Measurements from ENCODE around the gene CDC123. TPM values are rescaled to one million over a fixed set of nuclear protein-coding genes. Genes with fewer than 3 reads are reported as not detected.
"Not testable (repeated sequence)": the region's sequence is repeated elsewhere in the genome, so short reads cannot be mapped to it uniquely, and the experiment has no call there.

CDC123 gene
- total and polyA plus RNA-seq, 3 experiments from 2014 or later: 97.5 to 162 (median 161) TPM

GRCh38 chr10:12218991-12219390 lies 23.0 kb downstream of the CDC123 start:
- POLR2A ChIA-PET: no interaction called here

GRCh38 chr10:12221323-12222298 lies 25.6 kb downstream of the CDC123 start:
- no peak overlapping the region for H3K27ac ChIP-seq (ENCODE audit: low read depth, low read length)
- H3K9me3 ChIP-seq (ENCODE audit: low read length): no peaks in the 10 kb centered on the region
- H3K27me3 Mint-ChIP-seq: no peaks in the 10 kb centered on the region
- ChIA-PET POLR2A (no interaction called here), CTCF (interaction anchor here (0.6 to 1.0 kb wide), 2 partner anchors 435 to 890 kb away, joined by 3 read pairs; no protein-coding TSS in a partner anchor)
- H3K4me1 ChIP-seq (ENCODE audit: insufficient read depth, low read length): no peaks in the 10 kb centered on the region
- H3K4me3 ChIP-seq (ENCODE audit: low read length): no peak overlapping the region
- DNase-seq: no peak
- H3K36me3 Mint-ChIP-seq: peaks cover 3 to 67% (median 26%) of the 10 kb centered on the region in 3 donors
- no peak overlapping the region for H3K27ac Mint-ChIP-seq
- H3K36me3 ChIP-seq (ENCODE audit: insufficient read depth, low read length): peaks cover 14% of the 10 kb centered on the region
- H3K9me3 Mint-ChIP-seq: no peaks in the 10 kb centered on the region
- H3K4me1 Mint-ChIP-seq: peaks cover 3 to 9% (median 4%) of the 10 kb centered on the region in 3 donors
- no peak overlapping the region for H3K4me3 Mint-ChIP-seq
- no peaks in the 10 kb centered on the region for H3K27me3 ChIP-seq (ENCODE audit: insufficient read depth, low read length, poor library complexity, severe bottlenecking)

More at GRCh38 chr10:12218991-12219390, 23.0 kb downstream of the CDC123 start:
- CTCF ChIA-PET: interaction anchor here (1.7 kb wide), 1 partner anchor 24 kb away, joined by 6 read pairs; the partner anchor contains the start of genes CDC123 and NUDT5
- Histone ChIP-seq H3K27me3 (ENCODE audit: insufficient read depth, low read length, poor library complexity, severe bottlenecking) (no peaks in the 10 kb centered on the region), H3K4me3 (ENCODE audit: low read length) (no peak overlapping the region), H3K4me1 (ENCODE audit: insufficient read depth, low read length) (no peaks in the 10 kb centered on the region), H3K9me3 (ENCODE audit: low read length) (no peaks in the 10 kb centered on the region), H3K36me3 (ENCODE audit: insufficient read depth, low read length) (peaks cover 15% of the 10 kb centered on the region), H3K27ac (ENCODE audit: low read depth, low read length) (no peak overlapping the region)
- Mint-ChIP-seq H3K4me1 (peaks cover 15 to 26% (median 24%) of the 10 kb centered on the region in 3 donors), H3K36me3 (peaks cover 3 to 68% (median 25%) of the 10 kb centered on the region in 3 donors), H3K9me3 (no peaks in the 10 kb centered on the region), H3K27me3 (no peaks in the 10 kb centered on the region), H3K27ac (peak overlapping the region in 1 of 8 donors; percentile 8), H3K4me3 (no peak overlapping the region)
- no peak for DNase-seq

GRCh38 chr10:12225444-12225843 lies 29.5 kb downstream of the CDC123 start:
- no peak overlapping the region for H3K27ac Mint-ChIP-seq

GRCh38 chr10:12226438-12226837 lies 30.4 kb downstream of the CDC123 start:
- H3K4me3 ChIP-seq (ENCODE audit: low read length); H3K36me3 ChIP-seq (ENCODE audit: insufficient read depth, low read length); H3K27ac Mint-ChIP-seq; H3K27me3 ChIP-seq (ENCODE audit: insufficient read depth, low read length, poor library complexity, severe bottlenecking); H3K27ac ChIP-seq (ENCODE audit: low read depth, low read length); POLR2A ChIA-PET; H3K4me1 ChIP-seq (ENCODE audit: insufficient read depth, low read length); H3K4me1 Mint-ChIP-seq; DNase-seq; H3K27me3 Mint-ChIP-seq; H3K4me3 Mint-ChIP-seq; H3K9me3 Mint-ChIP-seq; H3K9me3 ChIP-seq (ENCODE audit: low read length): not testable (repeated sequence)
- CTCF ChIA-PET: interaction anchor here (1.6 kb wide), 1 partner anchor 12 kb away, joined by 3 read pairs; no protein-coding TSS in a partner anchor
- H3K36me3 Mint-ChIP-seq: peaks cover 0 to 59% (median 19%) of the 10 kb centered on the region in 3 donors

More at GRCh38 chr10:12225444-12225843, 29.5 kb downstream of the CDC123 start:
- no peak for DNase-seq
- Histone ChIP-seq H3K4me3 (ENCODE audit: low read length) (no peak overlapping the region), H3K27me3 (ENCODE audit: insufficient read depth, low read length, poor library complexity, severe bottlenecking) (no peaks in the 10 kb centered on the region), H3K27ac (ENCODE audit: low read depth, low read length) (no peak overlapping the region), H3K36me3 (ENCODE audit: insufficient read depth, low read length) (no peaks in the 10 kb centered on the region), H3K9me3 (ENCODE audit: low read length) (no peaks in the 10 kb centered on the region), H3K4me1 (ENCODE audit: insufficient read depth, low read length) (no peaks in the 10 kb centered on the region)
- Mint-ChIP-seq H3K4me3 (no peak overlapping the region), H3K9me3 (no peaks in the 10 kb centered on the region), H3K36me3 (peaks cover 0 to 60% (median 17%) of the 10 kb centered on the region in 3 donors), H3K4me1 (peaks cover 0 to 3% (median 2%) of the 10 kb centered on the region in 3 donors), H3K27me3 (no peaks in the 10 kb centered on the region)
- ChIA-PET CTCF (interaction anchor here (1.6 kb wide), 1 partner anchor 11 kb away, joined by 3 read pairs; no protein-coding TSS in a partner anchor), POLR2A (no interaction called here)

GRCh38 chr10:12228851-12229250 lies 32.9 kb downstream of the CDC123 start:
- H3K4me1 Mint-ChIP-seq: peaks cover 0 to 3% (median 2%) of the 10 kb centered on the region in 3 donors
- H3K36me3 Mint-ChIP-seq: peaks cover 0 to 61% (median 20%) of the 10 kb centered on the region in 3 donors
- H3K9me3 ChIP-seq (ENCODE audit: low read length): no peaks in the 10 kb centered on the region
- H3K27ac ChIP-seq (ENCODE audit: low read depth, low read length): no peak overlapping the region
- no peaks in the 10 kb centered on the region for H3K27me3 Mint-ChIP-seq
- H3K36me3 ChIP-seq (ENCODE audit: insufficient read depth, low read length): peaks cover 7% of the 10 kb centered on the region
- ChIA-PET CTCF (interaction anchor here (0.9 kb wide), 1 partner anchor 12 kb away, joined by 3 read pairs; no protein-coding TSS in a partner anchor), POLR2A (no interaction called here)
- no peak overlapping the region for H3K4me3 Mint-ChIP-seq
- no peak overlapping the region for H3K4me3 ChIP-seq (ENCODE audit: low read length)
- peak overlapping the region in 1 of 8 donors; percentile 1 for H3K27ac Mint-ChIP-seq
- no peak for DNase-seq
- H3K4me1 ChIP-seq (ENCODE audit: insufficient read depth, low read length): no peaks in the 10 kb centered on the region
- no peaks in the 10 kb centered on the region for H3K27me3 ChIP-seq (ENCODE audit: insufficient read depth, low read length, poor library complexity, severe bottlenecking)
- no peaks in the 10 kb centered on the region for H3K9me3 Mint-ChIP-seq

- H3K36me3 Mint-ChIP-seq: peaks cover 0 to 73% (median 29%) of the 10 kb centered on the region in 3 donors
- CTCF ChIA-PET: not testable (repeated sequence)
Measured at GRCh38 chr10:12234687-12235086, 38.7 kb downstream of the CDC123 start.

GRCh38 chr10:12235116-12235694 lies 39.2 kb downstream of the CDC123 start:
- no peaks in the 10 kb centered on the region for H3K9me3 Mint-ChIP-seq
- peak overlapping the region in 1 of 8 donors; percentile 3 for H3K27ac Mint-ChIP-seq
- no peak overlapping the region for H3K4me3 ChIP-seq (ENCODE audit: low read length)
- no peak overlapping the region for H3K4me3 Mint-ChIP-seq
- no peaks in the 10 kb centered on the region for H3K9me3 ChIP-seq (ENCODE audit: low read length)
- ChIA-PET POLR2A (no interaction called here), CTCF (no interaction called here)
- peaks cover 2 to 72% (median 28%) of the 10 kb centered on the region in 3 donors for H3K36me3 Mint-ChIP-seq
- H3K27me3 Mint-ChIP-seq: no peaks in the 10 kb centered on the region
- H3K36me3 ChIP-seq (ENCODE audit: insufficient read depth, low read length): peaks cover 34% of the 10 kb centered on the region
- no peaks in the 10 kb centered on the region for H3K27me3 ChIP-seq (ENCODE audit: insufficient read depth, low read length, poor library complexity, severe bottlenecking)
- DNase-seq: no peak
- no peaks in the 10 kb centered on the region for H3K4me1 ChIP-seq (ENCODE audit: insufficient read depth, low read length)
- no peak overlapping the region for H3K27ac ChIP-seq (ENCODE audit: low read depth, low read length)
- peaks cover 0 to 2% (median 0%) of the 10 kb centered on the region in 3 donors for H3K4me1 Mint-ChIP-seq

More at GRCh38 chr10:12234687-12235086, 38.7 kb downstream of the CDC123 start:
- H3K4me1 ChIP-seq (ENCODE audit: insufficient read depth, low read length); POLR2A ChIA-PET; H3K27ac ChIP-seq (ENCODE audit: low read depth, low read length); H3K4me1 Mint-ChIP-seq; H3K4me3 ChIP-seq (ENCODE audit: low read length); H3K4me3 Mint-ChIP-seq; DNase-seq; H3K9me3 Mint-ChIP-seq; H3K27me3 Mint-ChIP-seq; H3K9me3 ChIP-seq (ENCODE audit: low read length); H3K27me3 ChIP-seq (ENCODE audit: insufficient read depth, low read length, poor library complexity, severe bottlenecking): not testable (repeated sequence)
- peaks cover 34% of the 10 kb centered on the region for H3K36me3 ChIP-seq (ENCODE audit: insufficient read depth, low read length)
- H3K27ac Mint-ChIP-seq: peak overlapping the region in 1 of 8 donors; percentile 3

GRCh38 chr10:12235796-12236195 lies 39.8 kb downstream of the CDC123 start:
- ChIA-PET CTCF (no interaction called here), POLR2A (no interaction called here)
- H3K4me1 Mint-ChIP-seq: peaks cover 0 to 6% (median 0%) of the 10 kb centered on the region in 3 donors
- H3K4me3 ChIP-seq (ENCODE audit: low read length): no peak overlapping the region
- H3K36me3 Mint-ChIP-seq: peaks cover 4 to 73% (median 27%) of the 10 kb centered on the region in 3 donors
- no peaks in the 10 kb centered on the region for H3K27me3 ChIP-seq (ENCODE audit: insufficient read depth, low read length, poor library complexity, severe bottlenecking)
- no peaks in the 10 kb centered on the region for H3K9me3 ChIP-seq (ENCODE audit: low read length)
- H3K27ac Mint-ChIP-seq: peak overlapping the region in 3 of 8 donors; percentile 29 to 57 (median 32)
- H3K36me3 ChIP-seq (ENCODE audit: insufficient read depth, low read length): peaks cover 34% of the 10 kb centered on the region
- H3K27ac ChIP-seq (ENCODE audit: low read depth, low read length): no peak overlapping the region
- DNase-seq: no peak
- no peaks in the 10 kb centered on the region for H3K9me3 Mint-ChIP-seq
- no peaks in the 10 kb centered on the region for H3K27me3 Mint-ChIP-seq
- H3K4me1 ChIP-seq (ENCODE audit: insufficient read depth, low read length): no peaks in the 10 kb centered on the region
- no peak overlapping the region for H3K4me3 Mint-ChIP-seq
